Tibial artery (tissue), 4 donors: ENCODE measurements around the gene MTG1.

Source experiments
- DNase-seq, 2 donors: peaks; one replicate each; pipeline ENCODE4 v3.0.0-alpha.2; 2019
- H3K27ac ChIP-seq, 2 donors: fragments of 200-600 bp; sonication (generic) in 1 of 2; 1 replicate in 1 of 2; 2 replicates in 1 of 2; pipeline ENCODE4 v1.5.1; 2018 to 2019; ENCODE audit warnings: mild to moderate bottlenecking in 1 of 2
- H3K27me3 ChIP-seq, 2 donors: fragments of 200-600 bp; sonication (generic) in 1 of 2; one replicate each; pipeline versions ENCODE4 v1.5.1 to v1.6.0; 2016 to 2019
- H3K36me3 ChIP-seq, 3 donors: fragments of 200-600 bp; sonication (generic) in 2 of 3; one replicate each; pipeline ENCODE4 v1.5.1; 2016 to 2019; ENCODE audit warnings: mild to moderate bottlenecking in 2 of 3
- H3K4me1 ChIP-seq, 4 donors: fragments of 200-600 bp; sonication (generic) in 2 of 4; 1 replicate in 3 of 4; 2 replicates in 1 of 4; pipeline ENCODE4 v1.5.1; 2016 to 2019
- H3K4me3 ChIP-seq, 2 donors: fragments of 200-600 bp; sonication (generic) in 1 of 2; 1 replicate in 1 of 2; 2 replicates in 1 of 2; pipeline ENCODE4 v1.5.1; 2018 to 2019; ENCODE audit warnings: mild to moderate bottlenecking in 2 of 2
- H3K9me3 ChIP-seq, 3 donors: fragments of 200-600 bp; sonication (generic) in 1 of 3; one replicate each; pipeline ENCODE4 v1.5.1; 2016 to 2019
- CTCF ChIP-seq, 2 experiments: fragments of 200-600 bp in 1 of 2; fragments of 450-650 bp in 1 of 2; IDR thresholded peaks; one replicate each; pipeline ENCODE4 v1.5.1; 2017 to 2019; ENCODE audit warnings: antibody characterized with exemption in 2 of 2, mild to moderate bottlenecking in 1 of 2, moderate library complexity in 1 of 2
- intact Hi-C: fragments of 100-400 bp; cut with DNase I; formaldehyde crosslinking; loops from one replicate; pipeline ENCODE4 v1.15.0; 2023; ENCODE audit warnings: low total_unique reads

The MTG1 gene

DNA sequence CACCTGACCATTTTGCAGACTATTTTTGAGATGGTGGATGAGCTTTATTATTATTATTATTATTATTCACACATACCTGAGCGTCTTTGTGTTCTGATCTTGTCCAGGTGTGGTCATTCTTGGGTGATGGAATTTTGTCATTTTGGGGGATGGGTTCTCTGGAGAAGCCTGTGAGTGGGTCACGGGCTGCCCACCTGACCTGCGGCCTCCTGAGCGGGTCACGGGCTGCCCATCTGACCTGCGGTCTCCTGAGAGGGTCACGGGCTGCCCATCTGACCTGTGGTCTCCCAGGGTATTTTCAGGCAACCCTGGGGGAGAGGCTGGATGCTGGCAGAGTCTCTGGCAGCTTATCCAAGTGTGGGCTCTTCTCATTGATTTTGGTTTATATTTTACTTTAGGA is 67.1 kb downstream of the MTG1 start:
- Histone ChIP-seq H3K27ac (no peak overlapping the region), H3K9me3 (no peaks in the 10 kb centered on the region), H3K4me1 (no peaks in the 10 kb centered on the region), H3K4me3 (no peak overlapping the region), H3K36me3 (peaks cover 0 to 45% (median 5%) of the 10 kb centered on the region in 3 donors), H3K27me3 (no peaks in the 10 kb centered on the region)
- TF ChIP-seq CTCF (IDR thresholded peaks at IDR 0.05) = no peak
- peak in 1 of 2 donors; percentile 24 for DNase-seq
- intact Hi-C loops = no loop called here

DNA sequence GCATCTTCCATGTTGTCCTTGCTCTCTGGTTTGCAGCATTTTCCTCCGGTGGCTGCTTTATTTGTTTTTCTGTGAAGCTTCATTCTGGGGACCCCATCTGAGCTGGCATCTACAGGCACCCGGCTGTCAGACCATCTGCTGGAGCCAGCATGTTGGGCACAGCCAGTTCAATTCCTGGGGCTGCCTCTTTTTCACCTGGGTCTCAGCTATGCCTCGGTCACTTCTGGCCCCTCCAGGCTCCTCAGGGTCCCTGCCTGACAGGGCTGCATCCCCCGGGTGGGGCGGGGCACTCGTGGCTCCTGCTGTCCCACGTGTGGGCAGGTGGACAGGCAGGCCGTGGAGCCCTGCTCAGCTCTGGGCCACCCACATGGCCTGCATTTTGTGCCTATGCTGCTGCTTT is 67.9 kb downstream of the MTG1 start:
- no peaks in the 10 kb centered on the region for H3K4me1 ChIP-seq
- H3K27ac ChIP-seq = no peak overlapping the region
- DNase-seq = no peak
- H3K27me3 ChIP-seq = no peaks in the 10 kb centered on the region
- peaks cover 1 to 42% (median 7%) of the 10 kb centered on the region in 3 donors for H3K36me3 ChIP-seq
- intact Hi-C loops = no loop called here
- no peaks in the 10 kb centered on the region for H3K9me3 ChIP-seq
- no peak for TF ChIP-seq CTCF (IDR thresholded peaks at IDR 0.05)
- no peak overlapping the region for H3K4me3 ChIP-seq

DNA sequence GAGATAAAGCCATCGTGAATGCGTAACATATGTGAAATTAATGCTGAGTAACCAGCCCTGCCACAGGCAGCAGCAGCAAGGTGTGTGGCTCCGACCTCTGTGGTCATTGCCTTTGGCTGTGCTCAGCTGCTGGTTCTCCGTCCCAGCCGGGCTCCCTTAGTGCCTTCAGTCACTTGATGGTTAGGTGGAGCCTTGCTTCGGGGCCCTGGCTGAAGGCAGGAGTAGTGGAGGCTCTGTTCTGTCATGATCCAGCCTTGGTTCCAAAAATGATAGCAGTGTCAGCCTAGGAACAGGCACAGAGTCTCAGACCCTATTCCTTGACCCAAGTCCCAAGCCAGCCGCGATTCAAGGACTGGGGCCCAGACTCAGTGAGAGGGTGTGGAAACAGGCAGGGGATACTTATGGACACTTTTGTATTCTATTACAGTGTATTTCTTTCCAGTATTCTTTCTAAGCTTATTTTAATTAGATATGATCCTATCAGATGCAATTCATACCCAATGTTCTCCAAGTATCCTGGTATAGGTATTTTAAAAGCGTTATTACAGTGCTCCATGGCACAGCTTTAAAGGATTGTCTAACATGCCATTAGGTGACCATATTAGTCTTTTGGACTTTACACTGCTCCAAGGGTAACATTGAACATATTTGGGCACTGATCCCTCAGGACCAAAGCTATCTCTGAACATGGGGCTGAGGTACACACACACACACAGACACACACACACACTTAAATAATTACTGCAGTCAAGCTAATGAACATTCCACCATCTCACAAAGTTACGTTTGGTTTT is 68.8 kb downstream of the MTG1 start:
- no peak overlapping the region for H3K4me3 ChIP-seq
- intact Hi-C loops = no loop called here
- H3K27me3 ChIP-seq = no peaks in the 10 kb centered on the region
- peak in 1 of 2 donors; percentile 44 for DNase-seq
- H3K9me3 ChIP-seq = no peaks in the 10 kb centered on the region
- peaks cover 10 to 44% (median 11%) of the 10 kb centered on the region in 3 donors for H3K36me3 ChIP-seq
- H3K27ac ChIP-seq = no peak overlapping the region
- TF ChIP-seq CTCF (IDR thresholded peaks at IDR 0.05) = no peak
- H3K4me1 ChIP-seq = no peaks in the 10 kb centered on the region

- Histone ChIP-seq H3K27me3 (no peaks in the 10 kb centered on the region), H3K4me3 (no peak overlapping the region), H3K9me3 (no peaks in the 10 kb centered on the region), H3K27ac (no peak overlapping the region), H3K4me1 (no peaks in the 10 kb centered on the region), H3K36me3 (peaks cover 17 to 36% (median 17%) of the 10 kb centered on the region in 3 donors)
- intact Hi-C loops = no loop called here
- no peak for TF ChIP-seq CTCF (IDR thresholded peaks at IDR 0.05)
- DNase-seq = peak in 1 of 2 donors; percentile 43
These were observed 70.7 kb downstream of the MTG1 start for GRCh38 chr10:133464582-133465031.

DNA sequence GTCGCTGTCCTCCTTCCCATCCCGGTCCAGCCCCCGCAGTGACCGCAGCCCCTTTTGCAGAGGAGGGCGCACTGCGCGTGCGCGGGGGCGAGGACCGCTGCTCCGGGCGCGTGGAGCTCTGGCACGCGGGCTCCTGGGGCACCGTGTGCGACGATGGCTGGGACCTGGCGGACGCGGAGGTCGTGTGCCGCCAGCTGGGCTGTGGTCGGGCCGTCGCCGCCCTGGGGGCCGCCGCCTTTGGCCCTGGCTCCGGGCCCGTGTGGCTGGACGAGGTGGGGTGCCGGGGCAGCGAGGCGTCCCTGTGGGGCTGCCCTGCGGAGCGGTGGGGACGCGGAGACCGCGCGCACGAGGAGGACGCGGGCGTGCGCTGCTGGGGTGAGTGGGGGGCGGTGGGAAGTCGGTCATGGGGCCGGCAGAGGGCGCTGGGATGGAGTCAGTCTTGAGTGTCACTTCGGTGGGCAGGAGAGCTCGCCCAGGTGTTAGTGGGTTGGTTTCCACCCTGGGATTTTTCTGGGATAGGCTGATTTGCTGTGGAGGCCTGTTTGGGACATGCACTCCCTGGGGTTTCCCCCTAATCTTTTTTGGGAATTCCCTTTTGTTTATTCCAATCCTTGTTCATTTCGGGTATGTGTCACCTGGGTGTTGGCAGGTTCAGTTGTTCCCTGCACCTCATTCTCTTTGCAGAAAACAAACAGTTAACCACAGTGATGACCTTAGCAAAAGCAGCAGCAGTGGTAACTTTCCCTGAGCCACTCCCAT is 71.4 kb downstream of the MTG1 start:
- TF ChIP-seq CTCF (IDR thresholded peaks at IDR 0.05) = no peak
- no peaks in the 10 kb centered on the region for H3K4me1 ChIP-seq
- no peak overlapping the region for H3K4me3 ChIP-seq
- DNase-seq = peak in 1 of 2 donors; percentile 55
- H3K36me3 ChIP-seq = peaks cover 17 to 36% (median 17%) of the 10 kb centered on the region in 3 donors
- H3K27me3 ChIP-seq = no peaks in the 10 kb centered on the region
- no peak overlapping the region for H3K27ac ChIP-seq
- H3K9me3 ChIP-seq = no peaks in the 10 kb centered on the region
- intact Hi-C loops = no loop called here
